Measurements from ENCODE around the gene ZNF367. TPM values are rescaled to one million over a fixed set of nuclear protein-coding genes. Genes with fewer than 3 reads are reported as not detected.

ZNF367 gene
- 4.4 to 4.9 TPM (median 4.5 TPM) in 3 replicates for total RNA-seq

- Mint-ChIP-seq H3K9me3 (no peaks in the 10 kb centered on the region), H3K27me3 (ENCODE audit: low read depth) (no peaks in the 10 kb centered on the region), H3K4me1 (peaks cover 37% of the 10 kb centered on the region), H3K36me3 (no peaks in the 10 kb centered on the region), H3K27ac (peak within 1 kb of the TSS; percentile 98), H3K4me3 (peak within 1 kb of the TSS; percentile 90)
- DNase-seq (ENCODE audit: low spot score in 2 of 2, unreplicated experiment in 2 of 2) = peak; percentile 92 to 94
- no peak for TF ChIP-seq CTCF (IDR thresholded peaks at IDR 0.05; ENCODE audit: unreplicated experiment)
Observed at GRCh38 chr9:96418083-96418919, at the start of gene ZNF367. TSS of gene ZNF367 (minus strand) at chr9:96418370. CDS start at chr9:96418032, 338 bp downstream.

- H3K27ac Mint-ChIP-seq = no peak overlapping the region
- no peak for DNase-seq (ENCODE audit: low spot score in 2 of 2, unreplicated experiment in 2 of 2)
- no peak overlapping the region for H3K4me3 Mint-ChIP-seq
- TF ChIP-seq CTCF (IDR thresholded peaks at IDR 0.05; ENCODE audit: unreplicated experiment) = no peak
- no peaks in the 10 kb centered on the region for H3K9me3 Mint-ChIP-seq
- H3K4me1 Mint-ChIP-seq = no peaks in the 10 kb centered on the region
- peaks cover 17% of the 10 kb centered on the region for H3K36me3 Mint-ChIP-seq
- no peaks in the 10 kb centered on the region for H3K27me3 Mint-ChIP-seq (ENCODE audit: low read depth)
Observed at GRCh38 chr9:96467784-96468183, 49.6 kb upstream of the ZNF367 start.

- H3K9me3 Mint-ChIP-seq = no peaks in the 10 kb centered on the region
- no peak for DNase-seq (ENCODE audit: low spot score in 2 of 2, unreplicated experiment in 2 of 2)
- H3K27ac Mint-ChIP-seq = no peak overlapping the region
- H3K4me3 Mint-ChIP-seq = no peak overlapping the region
- peaks cover 6% of the 10 kb centered on the region for H3K4me1 Mint-ChIP-seq
- no peaks in the 10 kb centered on the region for H3K27me3 Mint-ChIP-seq (ENCODE audit: low read depth)
- H3K36me3 Mint-ChIP-seq = peaks cover 15% of the 10 kb centered on the region
- TF ChIP-seq CTCF (IDR thresholded peaks at IDR 0.05; ENCODE audit: unreplicated experiment) = no peak
Observed at GRCh38 chr9:96464426-96464825, 46.3 kb upstream of the ZNF367 start.

GRCh38 chr9:96462541-96462940, 44.4 kb upstream of the ZNF367 start:
- DNase-seq (ENCODE audit: low spot score in 2 of 2, unreplicated experiment in 2 of 2) = no peak
- no peak overlapping the region for H3K27ac Mint-ChIP-seq

GRCh38 chr9:96461336-96461735, 43.2 kb upstream of the ZNF367 start:
- no peaks in the 10 kb centered on the region for H3K9me3 Mint-ChIP-seq

More at GRCh38 chr9:96462541-96462940, 44.4 kb upstream of the ZNF367 start:
- Mint-ChIP-seq H3K4me3 (no peak overlapping the region), H3K27me3 (ENCODE audit: low read depth) (no peaks in the 10 kb centered on the region), H3K36me3 (peaks cover 21% of the 10 kb centered on the region), H3K4me1 (peaks cover 6% of the 10 kb centered on the region), H3K9me3 (no peaks in the 10 kb centered on the region)
- no peak for TF ChIP-seq CTCF (IDR thresholded peaks at IDR 0.05; ENCODE audit: unreplicated experiment)

More at GRCh38 chr9:96461336-96461735, 43.2 kb upstream of the ZNF367 start:
- H3K27ac Mint-ChIP-seq = no peak overlapping the region
- peaks cover 6% of the 10 kb centered on the region for H3K4me1 Mint-ChIP-seq
- H3K36me3 Mint-ChIP-seq = peaks cover 21% of the 10 kb centered on the region
- DNase-seq (ENCODE audit: low spot score in 2 of 2, unreplicated experiment in 2 of 2) = no peak
- TF ChIP-seq CTCF (IDR thresholded peaks at IDR 0.05; ENCODE audit: unreplicated experiment) = no peak
- no peaks in the 10 kb centered on the region for H3K27me3 Mint-ChIP-seq (ENCODE audit: low read depth)
- H3K4me3 Mint-ChIP-seq = no peak overlapping the region
